Measurements from ENCODE around the gene MRPL20.
"Not testable (repeated sequence)": the region's sequence is repeated elsewhere in the genome, so short reads cannot be mapped to it uniquely, and the experiment has no call there.

MRPL20 gene

GRCh38 chr1:1380860-1381259, 26.2 kb downstream of the MRPL20 start:
- DNase-seq = no peak

GRCh38 chr1:1377540-1378205, 29.4 kb downstream of the MRPL20 start:
- DNase-seq = no peak

- DNase-seq = no peak
Measured at GRCh38 chr1:1376551-1377226, 30.4 kb downstream of the MRPL20 start.

- DNase-seq = peak; percentile 99
Measured at GRCh38 chr1:1374929-1375662, 32.0 kb downstream of the MRPL20 start, which contains the start of gene AURKAIP1. Gene AURKAIP1 (minus strand): TSS chr1:1375207. CDS start chr1:1374756, 451 bp downstream.

GRCh38 chr1:1374589-1374928, 32.5 kb downstream of the MRPL20 start:
- no peak for DNase-seq

GRCh38 chr1:1373815-1374588, 33.1 kb downstream of the MRPL20 start:
- DNase-seq = no peak

- DNase-seq = no peak
Measured at GRCh38 chr1:1373051-1373814, 33.9 kb downstream of the MRPL20 start.

- DNase-seq = peak; percentile 87
Measured at GRCh38 chr1:1371746-1372711, 35.1 kb downstream of the MRPL20 start.

GRCh38 chr1:1371364-1371745, 35.7 kb downstream of the MRPL20 start:
- DNase-seq = no peak

- no peak for DNase-seq
Measured at GRCh38 chr1:1370771-1371300, 36.3 kb downstream of the MRPL20 start.

- DNase-seq = not testable (repeated sequence)
Measured at GRCh38 chr1:1370094-1370493, 37.0 kb downstream of the MRPL20 start.

GRCh38 chr1:1367315-1367714, 39.8 kb downstream of the MRPL20 start:
- no peak for DNase-seq

GRCh38 chr1:1366699-1367066, 40.4 kb downstream of the MRPL20 start:
- no peak for DNase-seq

- no peak for DNase-seq
Measured at GRCh38 chr1:1365875-1366698, 41.0 kb downstream of the MRPL20 start.

- DNase-seq = no peak
Measured at GRCh38 chr1:1364266-1364665, 42.8 kb downstream of the MRPL20 start.

- peak; percentile 66 for DNase-seq
Measured at GRCh38 chr1:1361982-1362423, 45.1 kb downstream of the MRPL20 start.

- DNase-seq = peak; percentile 26
Measured at GRCh38 chr1:1361233-1361981, 45.7 kb downstream of the MRPL20 start.

GRCh38 chr1:1360506-1361169, 46.5 kb downstream of the MRPL20 start:
- DNase-seq = peak; percentile 26
